ENCODE measurements around the gene HEATR3.

The HEATR3 gene

GRCh38 chr16:50083996-50084395 lies 18.2 kb downstream of the HEATR3 start:
- H3K4me1 ChIP-seq (ENCODE audit: insufficient read depth, low read length) = no peaks in the 10 kb centered on the region
- H3K36me3 ChIP-seq (ENCODE audit: insufficient read depth, low read depth, low read length) = peaks cover 79% of the 10 kb centered on the region
- no peak overlapping the region for H3K4me3 ChIP-seq (ENCODE audit: low read length)
- no peak overlapping the region for H3K9ac ChIP-seq (ENCODE audit: low read depth, low read length)
- no peak overlapping the region for H3K27ac ChIP-seq (ENCODE audit: low read length)
- H3K9me3 ChIP-seq (ENCODE audit: insufficient read depth, low read depth, low read length) = no peaks in the 10 kb centered on the region
- no peaks in the 10 kb centered on the region for H3K27me3 ChIP-seq (ENCODE audit: insufficient read depth, low read length)

GRCh38 chr16:50086176-50086575 lies 20.4 kb downstream of the HEATR3 start:
- Histone ChIP-seq H3K9ac (ENCODE audit: low read depth, low read length) (no peak overlapping the region), H3K4me3 (ENCODE audit: low read length) (no peak overlapping the region), H3K27ac (ENCODE audit: low read length) (no peak overlapping the region), H3K36me3 (ENCODE audit: insufficient read depth, low read depth, low read length) (peaks cover 74% of the 10 kb centered on the region), H3K4me1 (ENCODE audit: insufficient read depth, low read length) (no peaks in the 10 kb centered on the region), H3K27me3 (ENCODE audit: insufficient read depth, low read length) (no peaks in the 10 kb centered on the region), H3K9me3 (ENCODE audit: insufficient read depth, low read depth, low read length) (no peaks in the 10 kb centered on the region)

DNA sequence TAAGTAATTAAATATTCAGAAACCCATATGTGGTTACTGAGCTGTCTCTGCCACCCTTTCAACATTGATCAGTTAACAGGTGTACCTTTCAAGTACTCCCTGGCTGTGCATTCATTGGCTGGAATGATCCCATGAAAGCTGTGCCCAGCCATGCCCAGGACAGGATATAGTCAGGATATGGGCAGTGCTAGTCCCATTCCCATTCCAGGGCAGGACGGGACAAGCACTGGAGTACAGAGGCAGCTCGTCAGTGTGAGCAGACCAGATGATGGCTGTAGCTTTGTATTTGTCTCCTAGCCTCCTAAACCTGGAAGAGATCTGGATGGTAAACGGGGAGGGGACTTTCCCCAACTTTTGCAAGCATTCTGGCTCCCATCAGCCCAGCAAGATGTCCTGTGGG lies 22.5 kb downstream of the HEATR3 start:
- no peaks in the 10 kb centered on the region for H3K27me3 ChIP-seq (ENCODE audit: insufficient read depth, low read length)
- H3K9ac ChIP-seq (ENCODE audit: low read depth, low read length) = no peak overlapping the region
- H3K27ac ChIP-seq (ENCODE audit: low read length) = no peak overlapping the region
- no peaks in the 10 kb centered on the region for H3K4me1 ChIP-seq (ENCODE audit: insufficient read depth, low read length)
- H3K9me3 ChIP-seq (ENCODE audit: insufficient read depth, low read depth, low read length) = no peaks in the 10 kb centered on the region
- H3K4me3 ChIP-seq (ENCODE audit: low read length) = no peak overlapping the region
- peaks cover 66% of the 10 kb centered on the region for H3K36me3 ChIP-seq (ENCODE audit: insufficient read depth, low read depth, low read length)

DNA sequence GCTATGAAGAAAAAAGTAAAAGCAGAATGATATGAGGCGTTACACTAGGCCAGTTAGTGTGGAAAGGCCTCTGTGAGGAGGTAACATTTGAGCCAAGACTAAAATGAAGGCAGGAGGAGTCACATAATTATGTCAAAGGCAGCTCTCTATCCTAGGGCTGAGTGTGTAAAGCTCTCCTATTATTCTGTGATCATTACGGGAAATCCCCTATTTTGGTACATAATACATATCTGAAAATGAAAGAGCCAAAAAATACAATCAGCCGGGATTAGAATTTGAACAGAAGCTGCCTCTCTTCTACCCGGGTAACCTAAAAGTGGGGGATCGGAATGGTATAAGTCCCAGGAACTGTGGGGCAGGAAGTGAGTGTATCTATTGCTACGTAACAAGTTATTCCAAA lies 27.1 kb downstream of the HEATR3 start:
- Histone ChIP-seq H3K36me3 (ENCODE audit: insufficient read depth, low read depth, low read length) (peaks cover 38% of the 10 kb centered on the region; the same call in 1 of the 2 replicates), H3K27me3 (ENCODE audit: insufficient read depth, low read length) (no peaks in the 10 kb centered on the region), H3K9ac (ENCODE audit: low read depth, low read length) (no peak overlapping the region), H3K4me3 (ENCODE audit: low read length) (no peak overlapping the region), H3K27ac (ENCODE audit: low read length) (no peak overlapping the region), H3K9me3 (ENCODE audit: insufficient read depth, low read depth, low read length) (no peaks in the 10 kb centered on the region), H3K4me1 (ENCODE audit: insufficient read depth, low read length) (no peaks in the 10 kb centered on the region)

DNA sequence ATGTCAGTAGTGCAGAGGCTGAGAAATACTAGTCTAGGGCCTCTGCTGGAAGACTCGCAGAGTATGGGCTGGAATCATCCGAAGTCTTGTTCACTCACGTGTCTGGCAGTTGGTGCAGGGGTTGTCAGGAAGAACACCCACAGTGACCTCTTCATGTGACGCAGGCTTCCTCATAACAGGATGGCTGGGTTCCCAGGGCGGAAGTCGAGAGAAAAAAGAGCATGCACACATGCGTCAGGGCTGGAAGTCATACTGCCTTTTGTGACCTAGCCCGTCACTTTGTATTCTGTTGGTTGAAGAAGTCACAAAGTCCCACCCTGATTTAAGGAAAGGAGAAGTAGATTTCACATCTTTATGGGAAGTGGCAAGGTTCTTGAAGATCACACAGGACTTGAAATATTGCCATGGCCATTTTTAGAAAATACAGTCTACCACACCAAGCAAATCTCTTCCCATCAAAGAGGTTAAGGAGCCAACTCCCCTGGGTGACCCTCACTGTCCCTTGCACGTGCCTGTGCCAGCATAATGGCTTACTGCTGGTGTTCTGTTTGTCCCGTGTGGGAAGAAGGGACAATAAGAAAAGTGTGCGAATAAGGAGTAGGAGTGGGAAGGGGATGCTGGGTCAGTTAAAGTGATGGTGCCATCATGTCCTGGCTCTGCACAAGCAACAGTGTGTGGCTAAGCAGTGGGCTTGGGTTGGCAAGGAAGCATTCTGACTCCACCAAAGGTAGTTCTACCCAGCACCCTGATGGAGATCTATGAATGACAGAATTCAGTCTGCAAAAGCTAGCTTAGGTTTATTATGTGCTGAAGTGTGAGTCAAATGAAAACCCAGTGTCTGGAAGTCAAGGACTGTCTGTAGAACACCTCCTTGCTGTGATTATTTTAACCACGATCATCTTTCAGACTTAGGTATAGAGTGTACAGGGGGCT lies 28.1 kb downstream of the HEATR3 start:
- Histone ChIP-seq H3K27ac (ENCODE audit: low read length) (no peak overlapping the region), H3K4me1 (ENCODE audit: insufficient read depth, low read length) (no peaks in the 10 kb centered on the region), H3K36me3 (ENCODE audit: insufficient read depth, low read depth, low read length) (peaks cover 31% of the 10 kb centered on the region; the same call in 1 of the 2 replicates), H3K9me3 (ENCODE audit: insufficient read depth, low read depth, low read length) (no peaks in the 10 kb centered on the region), H3K4me3 (ENCODE audit: low read length) (no peak overlapping the region), H3K27me3 (ENCODE audit: insufficient read depth, low read length) (no peaks in the 10 kb centered on the region), H3K9ac (ENCODE audit: low read depth, low read length) (no peak overlapping the region)

DNA sequence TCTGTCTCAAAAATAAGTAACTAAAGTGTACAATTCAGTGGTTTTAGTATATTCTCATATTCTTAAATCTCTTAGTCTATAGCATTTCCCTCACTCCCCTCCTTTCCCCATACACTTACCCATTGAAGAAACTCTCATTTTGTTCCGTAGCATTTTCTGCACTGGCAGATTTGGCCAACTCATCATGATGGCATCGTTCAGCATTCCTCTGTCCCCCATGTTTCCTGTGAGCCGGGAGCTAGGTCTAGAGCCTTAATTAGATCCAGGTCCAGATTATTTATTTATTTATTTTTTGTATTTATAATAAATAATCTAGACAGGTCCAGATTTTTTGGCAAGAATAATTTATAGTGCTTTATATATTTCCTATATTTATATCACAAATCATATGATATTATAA lies 31.0 kb downstream of the HEATR3 start:
- peaks cover 45% of the 10 kb centered on the region for H3K36me3 ChIP-seq (ENCODE audit: insufficient read depth, low read depth, low read length)
- no peaks in the 10 kb centered on the region for H3K4me1 ChIP-seq (ENCODE audit: insufficient read depth, low read length)
- H3K4me3 ChIP-seq (ENCODE audit: low read length) = no peak overlapping the region
- no peaks in the 10 kb centered on the region for H3K27me3 ChIP-seq (ENCODE audit: insufficient read depth, low read length)
- H3K9ac ChIP-seq (ENCODE audit: low read depth, low read length) = no peak overlapping the region
- no peak overlapping the region for H3K27ac ChIP-seq (ENCODE audit: low read length)
- H3K9me3 ChIP-seq (ENCODE audit: insufficient read depth, low read depth, low read length) = no peaks in the 10 kb centered on the region

GRCh38 chr16:50099957-50100648 lies 34.3 kb downstream of the HEATR3 start:
- Histone ChIP-seq H3K9ac (ENCODE audit: low read depth, low read length) (no peak overlapping the region), H3K27me3 (ENCODE audit: insufficient read depth, low read length) (no peaks in the 10 kb centered on the region), H3K9me3 (ENCODE audit: insufficient read depth, low read depth, low read length) (no peaks in the 10 kb centered on the region), H3K36me3 (ENCODE audit: insufficient read depth, low read depth, low read length) (peaks cover 67% of the 10 kb centered on the region), H3K27ac (ENCODE audit: low read length) (no peak overlapping the region), H3K4me3 (ENCODE audit: low read length) (no peak overlapping the region), H3K4me1 (ENCODE audit: insufficient read depth, low read length) (no peaks in the 10 kb centered on the region)

DNA sequence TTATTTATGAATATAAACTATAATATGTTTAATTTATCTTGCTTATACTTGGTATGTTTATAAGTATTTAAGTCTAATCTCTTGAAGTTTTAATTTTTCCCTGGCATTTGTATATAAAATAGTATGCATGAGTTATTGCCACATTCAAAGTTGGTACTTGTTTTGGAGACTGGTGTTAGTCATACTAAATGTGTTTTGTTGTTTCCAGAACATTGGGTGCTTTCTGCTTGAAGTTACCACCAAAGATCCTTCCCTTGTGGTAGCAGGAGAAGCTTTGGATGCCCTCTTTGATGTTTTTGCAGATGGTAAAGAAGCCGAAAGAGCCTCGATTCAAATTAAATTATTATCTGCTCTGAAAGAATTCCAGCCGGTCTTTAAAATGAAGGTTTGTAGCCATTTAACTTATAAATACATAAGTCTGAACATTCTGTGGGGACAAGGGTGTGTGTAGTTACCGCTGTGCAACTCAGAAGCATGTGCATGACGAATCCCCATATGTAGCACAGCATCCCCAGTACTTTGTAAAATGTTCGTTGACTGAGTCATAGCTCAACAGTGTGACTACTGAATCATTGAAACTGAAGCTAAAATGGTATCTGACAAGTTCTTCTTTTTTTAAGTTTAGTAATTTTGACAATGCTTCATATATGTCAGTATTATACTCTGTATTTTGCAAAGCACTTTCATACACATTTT lies 36.4 kb downstream of the HEATR3 start:
- Histone ChIP-seq H3K4me3 (ENCODE audit: low read length) (no peak overlapping the region), H3K27ac (ENCODE audit: low read length) (no peak overlapping the region), H3K27me3 (ENCODE audit: insufficient read depth, low read length) (no peaks in the 10 kb centered on the region), H3K4me1 (ENCODE audit: insufficient read depth, low read length) (no peaks in the 10 kb centered on the region), H3K9me3 (ENCODE audit: insufficient read depth, low read depth, low read length) (no peaks in the 10 kb centered on the region), H3K36me3 (ENCODE audit: insufficient read depth, low read depth, low read length) (peaks cover 74% of the 10 kb centered on the region), H3K9ac (ENCODE audit: low read depth, low read length) (no peak overlapping the region)

DNA sequence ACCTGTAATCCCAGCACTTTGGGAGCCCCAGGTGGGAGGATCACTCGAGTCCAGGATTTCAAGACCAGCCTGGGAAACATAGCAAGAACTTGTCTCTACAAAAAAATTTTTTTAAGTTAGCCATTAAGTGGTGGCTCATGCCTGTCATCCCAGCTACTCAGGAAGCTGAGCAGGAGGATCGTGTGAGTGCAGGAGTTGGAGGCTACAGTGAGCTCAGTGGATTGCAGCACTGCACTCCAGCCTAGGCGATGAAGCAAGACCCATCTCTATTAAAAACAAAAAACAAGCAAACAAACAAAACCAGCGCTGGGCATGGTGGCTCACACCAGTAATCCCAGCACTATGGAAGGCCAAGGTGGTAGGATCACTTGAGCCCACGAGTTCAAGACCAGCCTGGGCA lies 38.0 kb downstream of the HEATR3 start:
- Histone ChIP-seq H3K4me3 (ENCODE audit: low read length) (no peak overlapping the region), H3K4me1 (ENCODE audit: insufficient read depth, low read length) (no peaks in the 10 kb centered on the region), H3K27me3 (ENCODE audit: insufficient read depth, low read length) (no peaks in the 10 kb centered on the region), H3K9me3 (ENCODE audit: insufficient read depth, low read depth, low read length) (no peaks in the 10 kb centered on the region), H3K9ac (ENCODE audit: low read depth, low read length) (no peak overlapping the region), H3K36me3 (ENCODE audit: insufficient read depth, low read depth, low read length) (peaks cover 74% of the 10 kb centered on the region), H3K27ac (ENCODE audit: low read length) (no peak overlapping the region)

GRCh38 chr16:50114357-50115129 lies 48.8 kb downstream of the HEATR3 start:
- no peaks in the 10 kb centered on the region for H3K9me3 ChIP-seq (ENCODE audit: insufficient read depth, low read depth, low read length)
- H3K4me1 ChIP-seq (ENCODE audit: insufficient read depth, low read length) = no peaks in the 10 kb centered on the region; the same call in 1 of the 2 replicates
- no peak overlapping the region for H3K4me3 ChIP-seq (ENCODE audit: low read length)
- no peak overlapping the region for H3K9ac ChIP-seq (ENCODE audit: low read depth, low read length)
- no peak overlapping the region for H3K27ac ChIP-seq (ENCODE audit: low read length)
- no peaks in the 10 kb centered on the region for H3K36me3 ChIP-seq (ENCODE audit: insufficient read depth, low read depth, low read length)
- H3K27me3 ChIP-seq (ENCODE audit: insufficient read depth, low read length) = no peaks in the 10 kb centered on the region

GRCh38 chr16:50120711-50121110 lies 54.9 kb downstream of the HEATR3 start:
- Histone ChIP-seq H3K9me3 (ENCODE audit: insufficient read depth, low read depth, low read length) (no peaks in the 10 kb centered on the region), H3K27me3 (ENCODE audit: insufficient read depth, low read length) (no peaks in the 10 kb centered on the region), H3K4me1 (ENCODE audit: insufficient read depth, low read length) (no peaks in the 10 kb centered on the region), H3K9ac (ENCODE audit: low read depth, low read length) (no peak overlapping the region), H3K27ac (ENCODE audit: low read length) (no peak overlapping the region), H3K36me3 (ENCODE audit: insufficient read depth, low read depth, low read length) (no peaks in the 10 kb centered on the region), H3K4me3 (ENCODE audit: low read length) (no peak overlapping the region)

All from iPS-20b (cell line).